SK-N-SH treated with all-trans-retinoic acid at 6 μM for 48 hours (cell line): Measurements from ENCODE around the gene RWDD1.

Source experiments
- ATAC-seq: fragments of 200-7000 bp; cut with Tn5 transposase; 3 replicates; pipeline ENCODE4 v1.9.1; 2020; ENCODE audit warnings: mild to moderate bottlenecking, moderate library complexity
- ARNTL ChIP-seq: fragments of 450-650 bp; formaldehyde crosslinking; IDR thresholded peaks from 2 replicates; pipeline ENCODE4 v1.5.0; 2020; ENCODE audit warnings: low read depth, mild to moderate bottlenecking, moderate library complexity, borderline replicate concordance
- CREB5 ChIP-seq: fragments of 250-450 bp; sonication (Bioruptor Pico); IDR thresholded peaks from 2 replicates; pipeline ENCODE4 v1.5.1; 2020; ENCODE audit warnings: low read depth, mild to moderate bottlenecking, moderate library complexity
- CSDC2 ChIP-seq: fragments of 250-450 bp; sonication (Bioruptor Pico); IDR thresholded peaks from 2 replicates; pipeline ENCODE4 v1.5.0; 2020; ENCODE audit warnings: mild to moderate bottlenecking, moderate library complexity
- ESRRG ChIP-seq: fragments of 250-450 bp; sonication (Bioruptor Pico); IDR thresholded peaks from 2 replicates; pipeline ENCODE4 v1.6.1; 2021; ENCODE audit warnings: mild to moderate bottlenecking
- GLIS3 ChIP-seq: fragments of 250-450 bp; sonication (Bioruptor Pico); IDR thresholded peaks from 2 replicates; pipeline ENCODE4 v1.5.0; 2020; ENCODE audit warnings: mild to moderate bottlenecking, moderate library complexity
- ISL1 ChIP-seq: fragments of 250-450 bp; sonication (Bioruptor Pico); IDR thresholded peaks from 2 replicates; pipeline ENCODE4 v2.1.2; 2022; ENCODE audit warnings: mild to moderate bottlenecking, moderate library complexity
- PATZ1 ChIP-seq: fragments of 250-450 bp; sonication (Bioruptor Pico); IDR thresholded peaks from 2 replicates; pipeline ENCODE4 v1.8.0; 2020; ENCODE audit warnings: mild to moderate bottlenecking, moderate library complexity, borderline replicate concordance
- POU6F1 ChIP-seq: fragments of 250-450 bp; sonication (Bioruptor Pico); IDR thresholded peaks from 2 replicates; pipeline ENCODE4 v1.8.0; 2021; ENCODE audit warnings: low read depth, mild to moderate bottlenecking, moderate library complexity, borderline replicate concordance
- RARB ChIP-seq: fragments of 250-450 bp; sonication (Bioruptor Pico); IDR thresholded peaks from 2 replicates; pipeline ENCODE4 v1.8.0; 2021; ENCODE audit warnings: mild to moderate bottlenecking, moderate library complexity
- TCF4 ChIP-seq: fragments of 250-450 bp; sonication (Bioruptor Pico); IDR thresholded peaks from 2 replicates; pipeline ENCODE4 v1.8.0; 2021; ENCODE audit warnings: mild to moderate bottlenecking, moderate library complexity, borderline replicate concordance
- TOX ChIP-seq: fragments of 250-450 bp; sonication (Bioruptor Pico); IDR thresholded peaks from 2 replicates; pipeline ENCODE4 v1.8.0; 2021; ENCODE audit warnings: mild to moderate bottlenecking, moderate library complexity, borderline replicate concordance
- ZC3H10 ChIP-seq: fragments of 250-450 bp; sonication (Bioruptor Pico); IDR thresholded peaks from 2 replicates; pipeline ENCODE4 v1.5.1; 2021; ENCODE audit warnings: mild to moderate bottlenecking, moderate library complexity
- ZFP3 ChIP-seq: fragments of 250-450 bp; sonication (Bioruptor Pico); IDR thresholded peaks from 2 replicates; pipeline ENCODE4 v1.5.0; 2020; ENCODE audit warnings: mild to moderate bottlenecking, moderate library complexity
- ZNF565 ChIP-seq: fragments of 450-650 bp; formaldehyde crosslinking; conservative IDR thresholded peaks from 2 replicates; pipeline ENCODE4 v1.5.0; 2020; ENCODE audit warnings: low read depth, mild to moderate bottlenecking, moderate library complexity
- ZNF8 ChIP-seq: fragments of 450-650 bp; formaldehyde crosslinking; IDR thresholded peaks from 2 replicates; pipeline ENCODE4 v1.5.0; 2020; ENCODE audit warnings: mild to moderate bottlenecking, moderate library complexity
- TF ChIP-seq, protein P1 (sequence below): fragments of 250-450 bp; sonication (Bioruptor Pico); IDR thresholded peaks from 2 replicates; pipeline ENCODE4 v1.5.0; 2020; ENCODE audit warnings: mild to moderate bottlenecking, moderate library complexity
- TF ChIP-seq, protein P2 (sequence below): fragments of 250-450 bp; sonication (Bioruptor Pico); IDR thresholded peaks from 2 replicates; pipeline ENCODE4 v1.5.1; 2021; ENCODE audit warnings: mild to moderate bottlenecking, moderate library complexity

Gene RWDD1

DNA sequence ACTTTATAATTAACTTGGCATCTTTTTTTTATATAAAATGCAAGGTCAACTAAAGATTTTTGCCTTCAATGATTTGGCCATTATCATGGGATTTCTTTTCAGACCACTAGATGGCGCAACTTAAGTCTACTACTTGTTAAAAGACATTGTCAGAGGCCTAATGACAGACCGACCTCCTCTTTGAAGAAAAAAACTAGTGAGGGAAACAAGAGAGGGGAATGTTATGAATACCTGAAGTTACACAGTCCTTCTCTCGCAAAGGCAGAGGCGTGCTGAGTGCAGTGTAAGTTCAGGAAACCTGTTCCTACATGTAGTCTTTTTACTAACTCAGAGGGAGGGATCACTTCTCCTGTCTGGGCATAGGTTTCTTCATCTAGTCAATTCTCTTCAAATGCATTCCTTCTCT lies 35.1 kb upstream of the RWDD1 start (continued):
- TF ChIP-seq CREB5, result no peak
- TF ChIP-seq GLIS3, result no peak
- no peak for TF ChIP-seq ZFP3 (CRISPR knock-in tag)
- no peak for TF ChIP-seq ISL1 (CRISPR knock-in tag)

- no peak for ATAC-seq
- TF ChIP-seq ZNF8 (CRISPR knock-in tag), result no peak
- TF ChIP-seq ZNF565 (CRISPR knock-in tag), result no peak
- no peak for TF ChIP-seq POU6F1 (CRISPR knock-in tag)
- no peak for TF ChIP-seq ZFP3 (CRISPR knock-in tag)
- no peak for TF ChIP-seq CREB5
- TF ChIP-seq GLIS3, result no peak
- TF ChIP-seq TCF4 (CRISPR knock-in tag), result no peak
- no peak for TF ChIP-seq PATZ1
- no peak for TF ChIP-seq TOX (CRISPR knock-in tag)
- no peak for TF ChIP-seq CSDC2
- no peak for TF ChIP-seq RARB (CRISPR knock-in tag)
- TF ChIP-seq, protein P1, sequence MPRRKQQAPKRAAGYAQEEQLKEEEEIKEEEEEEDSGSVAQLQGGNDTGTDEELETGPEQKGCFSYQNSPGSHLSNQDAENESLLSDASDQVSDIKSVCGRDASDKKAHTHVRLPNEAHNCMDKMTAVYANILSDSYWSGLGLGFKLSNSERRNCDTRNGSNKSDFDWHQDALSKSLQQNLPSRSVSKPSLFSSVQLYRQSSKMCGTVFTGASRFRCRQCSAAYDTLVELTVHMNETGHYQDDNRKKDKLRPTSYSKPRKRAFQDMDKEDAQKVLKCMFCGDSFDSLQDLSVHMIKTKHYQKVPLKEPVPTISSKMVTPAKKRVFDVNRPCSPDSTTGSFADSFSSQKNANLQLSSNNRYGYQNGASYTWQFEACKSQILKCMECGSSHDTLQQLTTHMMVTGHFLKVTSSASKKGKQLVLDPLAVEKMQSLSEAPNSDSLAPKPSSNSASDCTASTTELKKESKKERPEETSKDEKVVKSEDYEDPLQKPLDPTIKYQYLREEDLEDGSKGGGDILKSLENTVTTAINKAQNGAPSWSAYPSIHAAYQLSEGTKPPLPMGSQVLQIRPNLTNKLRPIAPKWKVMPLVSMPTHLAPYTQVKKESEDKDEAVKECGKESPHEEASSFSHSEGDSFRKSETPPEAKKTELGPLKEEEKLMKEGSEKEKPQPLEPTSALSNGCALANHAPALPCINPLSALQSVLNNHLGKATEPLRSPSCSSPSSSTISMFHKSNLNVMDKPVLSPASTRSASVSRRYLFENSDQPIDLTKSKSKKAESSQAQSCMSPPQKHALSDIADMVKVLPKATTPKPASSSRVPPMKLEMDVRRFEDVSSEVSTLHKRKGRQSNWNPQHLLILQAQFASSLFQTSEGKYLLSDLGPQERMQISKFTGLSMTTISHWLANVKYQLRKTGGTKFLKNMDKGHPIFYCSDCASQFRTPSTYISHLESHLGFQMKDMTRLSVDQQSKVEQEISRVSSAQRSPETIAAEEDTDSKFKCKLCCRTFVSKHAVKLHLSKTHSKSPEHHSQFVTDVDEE (CRISPR knock-in tag), result no peak
- TF ChIP-seq ARNTL (CRISPR knock-in tag), result no peak
- no peak for TF ChIP-seq ISL1 (CRISPR knock-in tag)
These were observed 28.9 kb upstream of the RWDD1 start for GRCh38 chr6:116542426-116542825.

GRCh38 chr6:116543149-116543548 lies 28.2 kb upstream of the RWDD1 start:
- TF ChIP-seq ZNF565 (CRISPR knock-in tag) (no peak), POU6F1 (CRISPR knock-in tag) (no peak), ESRRG (CRISPR knock-in tag) (no peak), TCF4 (CRISPR knock-in tag) (no peak), ZC3H10 (no peak), RARB (CRISPR knock-in tag) (no peak)
- TF ChIP-seq, protein P2, sequence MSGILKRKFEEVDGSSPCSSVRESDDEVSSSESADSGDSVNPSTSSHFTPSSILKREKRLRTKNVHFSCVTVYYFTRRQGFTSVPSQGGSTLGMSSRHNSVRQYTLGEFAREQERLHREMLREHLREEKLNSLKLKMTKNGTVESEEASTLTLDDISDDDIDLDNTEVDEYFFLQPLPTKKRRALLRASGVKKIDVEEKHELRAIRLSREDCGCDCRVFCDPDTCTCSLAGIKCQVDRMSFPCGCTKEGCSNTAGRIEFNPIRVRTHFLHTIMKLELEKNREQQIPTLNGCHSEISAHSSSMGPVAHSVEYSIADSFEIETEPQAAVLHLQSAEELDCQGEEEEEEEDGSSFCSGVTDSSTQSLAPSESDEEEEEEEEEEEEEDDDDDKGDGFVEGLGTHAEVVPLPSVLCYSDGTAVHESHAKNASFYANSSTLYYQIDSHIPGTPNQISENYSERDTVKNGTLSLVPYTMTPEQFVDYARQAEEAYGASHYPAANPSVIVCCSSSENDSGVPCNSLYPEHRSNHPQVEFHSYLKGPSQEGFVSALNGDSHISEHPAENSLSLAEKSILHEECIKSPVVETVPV (CRISPR knock-in tag), result no peak
- TF ChIP-seq, protein P1 (CRISPR knock-in tag), result no peak
- ATAC-seq, result no peak
